Measurements from ENCODE around the gene KSR1. TPM values are rescaled to one million over a fixed set of nuclear protein-coding genes. Genes with fewer than 3 reads are reported as not detected.

KSR1 gene
- total and polyA plus RNA-seq, 2 experiments from 2014 or later = 7.8 to 53.2 TPM

DNA sequence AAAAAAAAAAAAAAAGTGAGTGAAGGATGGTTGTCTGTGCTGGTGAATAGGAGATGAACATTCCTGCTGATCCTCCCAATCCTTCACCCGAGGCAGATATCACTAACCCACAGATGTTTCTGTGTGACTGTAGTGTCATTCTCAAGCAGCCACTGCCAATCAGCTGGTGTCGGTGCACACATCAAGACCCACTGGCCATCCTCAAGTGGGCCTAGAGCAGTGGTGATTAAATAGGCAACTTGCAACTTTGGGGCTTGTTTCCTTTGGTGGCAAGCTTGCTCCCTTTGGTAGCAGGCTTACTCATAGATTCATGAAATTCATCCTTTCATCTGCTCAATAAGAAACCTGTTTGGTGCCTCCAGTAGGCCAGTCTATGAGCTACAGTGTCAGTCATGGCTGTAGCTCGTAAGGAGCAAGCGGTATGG is 123.7 kb downstream of the KSR1 start:
- Mint-ChIP-seq H3K36me3 (ENCODE audit: low read depth) (no peaks in the 10 kb centered on the region; the same call in 1 of the 3 replicates), H3K9me3 (no peaks in the 10 kb centered on the region; the same call in 1 of the 3 replicates), H3K27me3 (ENCODE audit: insufficient read depth, low read depth, poor library complexity) (peaks cover 3% of the 10 kb centered on the region), H3K4me3 (no peak overlapping the region), H3K27ac (no peak overlapping the region), H3K4me1 (peaks cover 28% of the 10 kb centered on the region)
- Histone ChIP-seq H4K20me1 (replicated peaks; ENCODE audit: insufficient read depth) (no peaks in the 10 kb centered on the region), H3K79me2 (replicated peaks; ENCODE audit: insufficient read depth) (peaks cover 15% of the 10 kb centered on the region), H3F3A (replicated peaks; ENCODE audit: low read depth) (no peaks in the 10 kb centered on the region), H3K4me1 (ENCODE audit: insufficient read depth) (peaks cover 17% of the 10 kb centered on the region), H3K4me2 (no peak overlapping the region), H3K27me3 (ENCODE audit: insufficient read depth) (no peaks in the 10 kb centered on the region), H3K9me2 (ENCODE audit: insufficient read depth) (peaks cover 11% of the 10 kb centered on the region), H2AFZ (no peak overlapping the region), H3K36me3 (ENCODE audit: insufficient read depth) (no peaks in the 10 kb centered on the region), H3K4me3 (no peak overlapping the region), H3K27ac (ENCODE audit: low read depth) (no peak overlapping the region)
- TF ChIP-seq POLR2AphosphoS5 (IDR thresholded peaks at IDR 0.05; ENCODE audit: low read depth) = no peak
- no peak for TF ChIP-seq REST (IDR thresholded peaks at IDR 0.05; ENCODE audit: unreplicated experiment)
- TF ChIP-seq EZH2phosphoT487 (IDR thresholded peaks at IDR 0.05; ENCODE audit: unreplicated experiment) = no peak
- no peak for TF ChIP-seq STAT1 (IDR thresholded peaks at IDR 0.05; ENCODE audit: unreplicated experiment)
- TF ChIP-seq, protein P1, sequence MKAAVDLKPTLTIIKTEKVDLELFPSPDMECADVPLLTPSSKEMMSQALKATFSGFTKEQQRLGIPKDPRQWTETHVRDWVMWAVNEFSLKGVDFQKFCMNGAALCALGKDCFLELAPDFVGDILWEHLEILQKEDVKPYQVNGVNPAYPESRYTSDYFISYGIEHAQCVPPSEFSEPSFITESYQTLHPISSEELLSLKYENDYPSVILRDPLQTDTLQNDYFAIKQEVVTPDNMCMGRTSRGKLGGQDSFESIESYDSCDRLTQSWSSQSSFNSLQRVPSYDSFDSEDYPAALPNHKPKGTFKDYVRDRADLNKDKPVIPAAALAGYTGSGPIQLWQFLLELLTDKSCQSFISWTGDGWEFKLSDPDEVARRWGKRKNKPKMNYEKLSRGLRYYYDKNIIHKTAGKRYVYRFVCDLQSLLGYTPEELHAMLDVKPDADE (IDR thresholded peaks at IDR 0.05) = no peak
- TF ChIP-seq JUNB (IDR thresholded peaks at IDR 0.05; ENCODE audit: unreplicated experiment) = no peak
- TF ChIP-seq ZNF114 (CRISPR knock-in tag; IDR thresholded peaks at IDR 0.05) = no peak
- no peak for TF ChIP-seq EZH2 (IDR thresholded peaks at IDR 0.05; ENCODE audit: low read depth, unreplicated experiment)
- TF ChIP-seq CREB1 (CRISPR knock-in tag; IDR thresholded peaks at IDR 0.05; ENCODE audit: low read depth) = no peak
- no peak for TF ChIP-seq ZNF331 (CRISPR knock-in tag; IDR thresholded peaks at IDR 0.05; ENCODE audit: low read depth)
- TF ChIP-seq, protein P2, sequence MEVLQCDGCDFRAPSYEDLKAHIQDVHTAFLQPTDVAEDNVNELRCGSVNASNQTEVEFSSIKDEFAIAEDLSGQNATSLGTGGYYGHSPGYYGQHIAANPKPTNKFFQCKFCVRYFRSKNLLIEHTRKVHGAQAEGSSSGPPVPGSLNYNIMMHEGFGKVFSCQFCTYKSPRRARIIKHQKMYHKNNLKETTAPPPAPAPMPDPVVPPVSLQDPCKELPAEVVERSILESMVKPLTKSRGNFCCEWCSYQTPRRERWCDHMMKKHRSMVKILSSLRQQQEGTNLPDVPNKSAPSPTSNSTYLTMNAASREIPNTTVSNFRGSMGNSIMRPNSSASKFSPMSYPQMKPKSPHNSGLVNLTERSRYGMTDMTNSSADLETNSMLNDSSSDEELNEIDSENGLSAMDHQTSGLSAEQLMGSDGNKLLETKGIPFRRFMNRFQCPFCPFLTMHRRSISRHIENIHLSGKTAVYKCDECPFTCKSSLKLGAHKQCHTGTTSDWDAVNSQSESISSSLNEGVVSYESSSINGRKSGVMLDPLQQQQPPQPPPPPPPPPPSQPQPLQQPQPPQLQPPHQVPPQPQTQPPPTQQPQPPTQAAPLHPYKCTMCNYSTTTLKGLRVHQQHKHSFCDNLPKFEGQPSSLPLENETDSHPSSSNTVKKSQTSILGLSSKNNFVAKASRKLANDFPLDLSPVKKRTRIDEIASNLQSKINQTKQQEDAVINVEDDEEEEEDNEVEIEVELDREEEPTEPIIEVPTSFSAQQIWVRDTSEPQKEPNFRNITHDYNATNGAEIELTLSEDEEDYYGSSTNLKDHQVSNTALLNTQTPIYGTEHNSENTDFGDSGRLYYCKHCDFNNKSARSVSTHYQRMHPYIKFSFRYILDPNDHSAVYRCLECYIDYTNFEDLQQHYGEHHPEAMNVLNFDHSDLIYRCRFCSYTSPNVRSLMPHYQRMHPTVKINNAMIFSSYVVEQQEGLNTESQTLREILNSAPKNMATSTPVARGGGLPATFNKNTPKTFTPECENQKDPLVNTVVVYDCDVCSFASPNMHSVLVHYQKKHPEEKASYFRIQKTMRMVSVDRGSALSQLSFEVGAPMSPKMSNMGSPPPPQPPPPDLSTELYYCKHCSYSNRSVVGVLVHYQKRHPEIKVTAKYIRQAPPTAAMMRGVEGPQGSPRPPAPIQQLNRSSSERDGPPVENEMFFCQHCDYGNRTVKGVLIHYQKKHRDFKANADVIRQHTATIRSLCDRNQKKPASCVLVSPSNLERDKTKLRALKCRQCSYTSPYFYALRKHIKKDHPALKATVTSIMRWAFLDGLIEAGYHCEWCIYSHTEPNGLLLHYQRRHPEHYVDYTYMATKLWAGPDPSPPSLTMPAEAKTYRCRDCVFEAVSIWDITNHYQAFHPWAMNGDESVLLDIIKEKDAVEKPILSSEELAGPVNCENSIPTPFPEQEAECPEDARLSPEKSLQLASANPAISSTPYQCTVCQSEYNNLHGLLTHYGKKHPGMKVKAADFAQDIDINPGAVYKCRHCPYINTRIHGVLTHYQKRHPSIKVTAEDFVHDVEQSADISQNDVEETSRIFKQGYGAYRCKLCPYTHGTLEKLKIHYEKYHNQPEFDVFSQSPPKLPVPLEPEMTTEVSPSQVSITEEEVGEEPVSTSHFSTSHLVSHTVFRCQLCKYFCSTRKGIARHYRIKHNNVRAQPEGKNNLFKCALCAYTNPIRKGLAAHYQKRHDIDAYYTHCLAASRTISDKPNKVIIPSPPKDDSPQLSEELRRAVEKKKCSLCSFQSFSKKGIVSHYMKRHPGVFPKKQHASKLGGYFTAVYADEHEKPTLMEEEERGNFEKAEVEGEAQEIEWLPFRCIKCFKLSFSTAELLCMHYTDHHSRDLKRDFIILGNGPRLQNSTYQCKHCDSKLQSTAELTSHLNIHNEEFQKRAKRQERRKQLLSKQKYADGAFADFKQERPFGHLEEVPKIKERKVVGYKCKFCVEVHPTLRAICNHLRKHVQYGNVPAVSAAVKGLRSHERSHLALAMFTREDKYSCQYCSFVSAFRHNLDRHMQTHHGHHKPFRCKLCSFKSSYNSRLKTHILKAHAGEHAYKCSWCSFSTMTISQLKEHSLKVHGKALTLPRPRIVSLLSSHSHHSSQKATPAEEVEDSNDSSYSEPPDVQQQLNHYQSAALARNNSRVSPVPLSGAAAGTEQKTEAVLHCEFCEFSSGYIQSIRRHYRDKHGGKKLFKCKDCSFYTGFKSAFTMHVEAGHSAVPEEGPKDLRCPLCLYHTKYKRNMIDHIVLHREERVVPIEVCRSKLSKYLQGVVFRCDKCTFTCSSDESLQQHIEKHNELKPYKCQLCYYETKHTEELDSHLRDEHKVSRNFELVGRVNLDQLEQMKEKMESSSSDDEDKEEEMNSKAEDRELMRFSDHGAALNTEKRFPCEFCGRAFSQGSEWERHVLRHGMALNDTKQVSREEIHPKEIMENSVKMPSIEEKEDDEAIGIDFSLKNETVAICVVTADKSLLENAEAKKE (CRISPR knock-in tag; IDR thresholded peaks at IDR 0.05) = no peak
- TF ChIP-seq NANOG (IDR thresholded peaks at IDR 0.05; ENCODE audit: borderline replicate concordance) = no peak
- no peak for TF ChIP-seq CTCF (conservative IDR thresholded peaks at IDR 0.05; ENCODE audit: low read depth in 2 of 2)
- no peak for ATAC-seq
- no peak for DNase-seq (ENCODE audit: low spot score)
